ENCODE results near the gene TMBIM4.

The TMBIM4 gene

DNA sequence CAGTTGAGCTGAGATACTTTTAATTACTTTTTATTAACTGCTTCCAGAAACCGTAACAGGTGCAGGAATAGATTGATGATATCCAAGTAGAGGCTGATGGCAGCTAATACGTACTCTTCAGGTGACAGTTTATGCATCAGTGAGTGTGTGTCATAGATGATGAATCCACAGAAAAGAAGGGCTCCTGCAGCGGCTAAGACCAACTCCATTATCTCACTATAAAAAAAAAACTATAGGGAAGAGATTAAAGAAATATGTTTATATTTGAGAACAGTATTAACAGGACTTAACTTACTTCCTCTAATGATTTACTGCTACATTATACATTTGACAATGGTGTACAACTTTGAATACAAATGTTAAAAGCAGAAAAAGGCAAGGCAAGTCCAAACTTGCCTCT, 31.9 kb downstream of the TMBIM4 start:
- DNase-seq = no peak

DNA sequence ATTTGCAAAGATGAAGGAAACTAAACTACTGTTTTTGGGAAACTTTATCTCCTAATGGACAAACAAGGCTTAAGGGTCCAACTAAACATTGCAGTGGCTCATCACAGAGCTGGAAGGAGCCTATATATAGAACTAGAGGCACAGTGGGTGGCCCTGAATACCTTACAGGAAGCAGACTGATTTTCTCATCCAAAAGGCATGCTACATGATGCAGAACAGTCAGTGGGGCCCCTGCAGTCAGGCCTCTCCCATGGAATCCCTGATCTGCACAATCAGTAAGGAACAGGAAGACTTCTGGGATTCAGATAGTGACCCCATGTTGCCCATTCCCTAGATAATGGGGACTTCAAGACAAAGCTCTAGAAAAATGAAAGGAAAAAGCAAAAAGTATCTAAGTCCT, 37.4 kb downstream of the TMBIM4 start:
- DNase-seq = no peak

DNA sequence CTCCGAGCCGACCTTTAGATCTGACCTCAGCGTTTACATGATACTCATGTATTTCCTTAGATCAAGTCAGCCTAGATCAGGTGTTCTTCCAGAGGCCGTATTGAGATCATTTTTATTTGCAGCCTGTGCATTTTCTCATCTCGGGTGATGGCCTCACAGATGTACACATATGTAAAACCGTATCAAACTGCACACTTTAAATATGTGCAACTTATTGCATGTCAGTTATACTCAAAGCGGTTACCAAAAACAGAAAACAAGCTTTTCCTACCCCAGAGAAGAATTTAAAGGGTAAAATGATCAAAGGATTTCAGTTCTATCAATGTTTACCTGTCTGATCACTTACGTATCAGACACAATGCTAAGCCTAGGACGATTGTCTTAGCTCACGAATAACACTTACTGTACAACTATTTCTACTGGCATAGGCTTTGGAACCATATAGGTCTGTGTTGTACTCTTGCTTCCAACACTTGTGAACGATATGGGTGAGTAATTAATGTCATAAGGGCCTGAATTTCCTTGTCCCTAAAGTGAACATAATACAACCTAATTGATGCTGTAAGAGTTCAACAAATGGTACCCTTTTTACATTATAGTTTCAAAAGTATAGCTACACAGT, 38.6 kb downstream of the TMBIM4 start:
- no peak for DNase-seq

DNA sequence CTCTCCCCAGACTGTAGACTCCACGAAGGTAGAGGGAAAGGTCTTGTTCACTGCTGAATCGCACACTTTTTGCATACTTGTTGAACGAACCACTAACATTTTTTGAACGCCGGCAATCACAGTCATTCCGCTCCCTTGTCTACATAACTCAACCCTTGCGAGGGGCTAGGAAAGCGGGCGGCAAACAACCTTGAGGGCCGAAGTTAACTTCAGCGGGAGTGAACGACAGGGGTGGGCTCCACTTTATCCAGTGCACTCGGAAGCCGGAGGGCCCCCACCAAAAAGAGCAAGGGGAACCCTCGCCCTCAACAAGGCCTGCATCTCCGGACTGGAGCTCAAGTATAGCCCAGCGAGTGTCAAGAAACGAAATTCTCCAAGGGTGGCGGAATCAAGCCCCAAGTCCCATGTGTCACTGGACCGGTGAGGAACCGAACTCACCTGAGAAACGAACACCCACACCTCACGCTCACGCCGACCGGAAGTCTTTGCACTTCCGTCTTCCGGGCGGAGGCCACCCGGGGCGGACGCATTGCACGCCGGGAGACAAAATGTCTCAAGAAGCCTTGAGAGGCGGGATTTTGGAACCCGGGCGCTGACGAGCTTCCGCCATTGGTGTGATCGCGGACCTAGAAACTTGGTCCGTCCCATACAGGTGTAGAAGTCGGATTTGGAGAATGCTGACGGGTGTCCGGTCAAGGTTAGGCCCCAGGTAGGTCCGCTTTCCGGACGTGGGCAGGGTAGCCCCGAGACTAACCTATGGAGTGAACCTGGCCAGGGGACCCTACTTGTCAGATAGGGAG, 39.3 kb downstream of the TMBIM4 start, which contains the start of gene LLPH:
Gene LLPH (minus strand): TSS at position 484 of the 800 bp plus-strand sequence. CDS start 1,644 bp downstream, outside the sequence.
- DNase-seq = peak; percentile 88 to 90

DNA sequence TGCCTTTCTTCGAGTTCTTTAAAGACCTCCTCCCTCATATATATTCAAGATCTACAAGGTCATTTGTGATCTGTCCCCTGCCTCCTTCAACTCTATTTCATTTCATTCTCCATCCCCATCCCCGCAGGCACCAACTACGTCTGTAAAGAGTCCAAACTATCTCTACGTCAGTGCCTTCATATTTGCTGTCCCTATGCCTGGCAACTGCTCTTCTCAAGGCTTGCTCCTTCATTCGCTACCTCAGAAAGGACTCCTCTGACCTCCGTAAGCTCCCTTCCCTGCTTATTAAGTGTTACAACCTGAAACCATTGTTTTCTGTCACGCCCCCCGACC, 39.9 kb downstream of the TMBIM4 start:
- DNase-seq = no peak

DNA sequence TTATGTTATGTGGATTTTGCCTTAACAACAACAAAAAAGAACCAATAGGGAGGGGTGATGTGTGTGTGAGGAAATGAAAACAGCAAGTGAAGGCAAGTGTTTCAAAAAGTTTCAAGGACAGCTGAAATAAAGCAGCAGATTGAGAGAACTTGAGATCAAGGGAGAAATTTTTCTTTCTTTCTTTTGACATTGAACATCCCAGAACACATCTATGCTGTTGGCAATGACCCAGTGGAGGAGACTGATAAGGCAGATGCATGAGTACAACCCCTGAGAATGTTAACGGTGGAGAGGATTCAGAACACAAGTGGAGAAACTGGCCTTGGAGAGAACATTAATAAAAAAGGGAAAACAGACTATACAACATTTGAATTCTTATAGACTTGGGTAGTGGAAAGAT, 42.1 kb downstream of the TMBIM4 start:
- no peak for DNase-seq

DNA sequence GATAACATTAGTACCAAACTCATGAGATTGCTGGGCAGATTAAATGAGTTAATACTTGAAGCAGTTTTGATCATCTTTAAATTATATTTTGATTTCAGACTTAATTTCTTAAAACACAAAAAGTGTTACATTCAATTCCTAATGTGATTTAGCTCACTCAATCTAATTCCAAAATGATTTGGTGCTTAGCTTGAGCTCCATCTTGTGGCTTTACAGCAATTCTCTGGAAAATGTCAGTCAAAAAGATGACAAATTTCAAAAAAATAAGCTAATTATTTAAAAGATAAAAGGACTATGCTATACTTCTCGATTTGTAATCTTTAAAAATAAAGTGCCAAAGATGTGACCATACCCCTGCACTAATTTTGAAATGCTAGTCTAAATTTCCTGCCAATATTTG, 49.3 kb downstream of the TMBIM4 start:
- no peak for DNase-seq

DNA sequence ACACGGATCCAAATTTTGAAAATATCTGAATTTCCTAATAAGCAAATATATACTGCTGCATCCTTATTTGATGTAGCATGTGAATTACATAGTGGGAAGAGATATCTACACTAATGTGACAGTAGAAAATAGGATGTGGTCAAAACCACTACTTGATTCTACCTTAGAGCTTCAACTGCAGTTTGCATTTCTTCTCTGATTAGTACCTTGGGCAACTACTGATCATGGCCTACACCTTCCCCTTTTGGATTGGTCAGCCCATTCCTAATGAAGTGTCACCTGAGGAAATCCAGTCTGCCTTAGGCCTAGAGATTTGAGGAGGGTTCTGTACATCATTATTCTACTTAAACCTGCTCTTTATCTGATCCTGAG, 49.9 kb downstream of the TMBIM4 start:
- DNase-seq = no peak

DNA sequence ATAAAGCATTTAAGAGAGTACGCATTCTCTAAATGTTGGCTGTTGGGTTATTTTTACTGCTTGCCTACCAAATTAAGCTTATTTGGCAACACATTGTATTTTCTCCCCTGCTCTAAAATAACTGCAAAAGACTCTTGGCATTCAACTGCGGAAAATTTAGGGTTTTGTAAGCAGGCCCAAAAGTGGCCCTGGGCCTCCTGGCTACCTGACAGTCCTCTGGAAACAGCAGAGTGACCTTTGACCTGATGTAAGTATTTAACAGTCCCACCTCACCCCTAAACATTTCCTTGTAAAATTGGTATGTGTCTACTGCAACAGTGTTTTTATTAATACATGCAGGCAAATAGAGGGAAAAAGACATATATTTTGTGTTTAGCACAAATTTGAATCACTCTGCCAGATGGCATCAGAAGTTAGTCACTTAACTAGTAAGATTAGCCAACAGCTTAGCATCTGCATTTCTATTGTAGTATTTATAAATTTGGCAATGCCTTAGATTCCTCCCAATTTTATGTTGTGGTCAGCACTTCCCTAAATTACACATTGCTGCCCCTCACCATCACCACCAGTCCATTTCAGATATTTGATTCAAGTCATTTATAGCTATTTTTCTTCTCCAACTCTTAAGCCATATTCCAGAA, 50.4 kb downstream of the TMBIM4 start:
- DNase-seq = no peak

DNA sequence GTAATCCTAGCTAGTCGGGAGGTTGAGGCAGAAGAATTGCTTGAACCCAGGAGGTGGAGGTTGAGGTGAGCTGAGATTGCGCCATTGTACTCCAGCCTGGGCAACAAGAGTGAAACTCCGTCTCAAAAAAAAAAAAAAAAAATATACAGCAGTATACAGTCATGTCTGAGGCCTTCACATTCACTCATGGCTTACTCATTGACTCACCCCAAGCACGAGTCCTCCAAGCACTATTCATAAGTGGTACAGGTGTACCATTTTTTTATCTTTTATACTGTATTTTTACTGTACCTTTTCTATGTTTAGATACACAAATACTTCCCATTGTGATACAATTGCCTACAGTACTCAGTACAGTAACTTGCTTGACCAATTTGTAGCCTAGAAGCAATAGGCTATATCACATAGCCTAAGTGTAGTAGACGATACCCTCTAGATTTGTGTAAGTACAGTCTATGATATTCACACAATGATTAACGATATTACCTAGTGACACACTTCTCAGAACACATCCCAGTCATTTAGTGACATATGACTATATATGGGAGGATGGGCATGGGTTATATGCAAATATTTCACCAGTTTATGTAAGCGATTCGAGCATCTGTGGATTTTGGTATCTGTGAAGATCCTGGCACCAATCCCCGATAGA, 51.4 kb downstream of the TMBIM4 start:
- no peak for DNase-seq

DNA sequence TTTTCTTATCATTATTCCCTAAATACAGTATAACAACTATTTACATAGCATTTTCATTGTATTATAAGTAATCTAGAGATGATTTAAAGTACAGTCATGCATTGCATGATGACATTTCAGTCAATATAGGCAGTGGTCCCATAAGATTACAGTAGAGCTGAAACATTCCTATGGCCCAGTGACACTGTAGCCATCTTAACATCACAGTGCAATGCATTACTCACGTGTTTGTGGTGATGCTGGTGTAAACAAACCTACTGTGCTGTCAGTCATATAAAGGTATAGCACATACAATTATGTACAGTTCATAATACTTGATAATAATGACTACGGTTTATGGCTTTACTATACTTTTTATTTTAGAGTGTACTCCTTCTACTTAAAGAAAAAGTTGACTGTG, 52.6 kb downstream of the TMBIM4 start:
- DNase-seq = no peak

DNA sequence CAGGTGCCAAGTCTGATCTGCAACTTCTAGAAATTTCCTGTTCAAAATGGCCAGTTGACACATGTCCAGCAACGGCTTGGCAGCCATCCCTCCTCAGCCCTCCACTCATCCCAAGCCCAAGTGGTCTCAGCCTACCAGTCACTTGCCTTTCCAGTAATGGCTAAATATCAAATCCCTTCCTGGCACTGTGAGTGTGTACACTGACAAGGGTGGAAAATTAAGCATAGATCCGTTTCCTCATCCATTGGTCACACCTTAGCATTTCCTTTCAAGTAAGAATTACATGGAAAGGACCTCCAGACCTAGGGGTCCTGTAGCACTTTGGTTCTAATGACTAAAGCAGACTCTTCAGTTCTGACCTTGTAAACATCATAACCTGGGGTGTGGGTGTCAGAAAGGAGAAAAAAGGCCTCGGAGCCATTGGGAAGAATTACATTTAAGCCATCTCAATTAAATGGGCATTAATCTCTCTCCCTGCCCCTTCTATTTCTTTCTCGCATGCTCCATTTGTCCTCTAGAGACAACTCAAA, 54.7 kb downstream of the TMBIM4 start:
- DNase-seq = no peak

DNA sequence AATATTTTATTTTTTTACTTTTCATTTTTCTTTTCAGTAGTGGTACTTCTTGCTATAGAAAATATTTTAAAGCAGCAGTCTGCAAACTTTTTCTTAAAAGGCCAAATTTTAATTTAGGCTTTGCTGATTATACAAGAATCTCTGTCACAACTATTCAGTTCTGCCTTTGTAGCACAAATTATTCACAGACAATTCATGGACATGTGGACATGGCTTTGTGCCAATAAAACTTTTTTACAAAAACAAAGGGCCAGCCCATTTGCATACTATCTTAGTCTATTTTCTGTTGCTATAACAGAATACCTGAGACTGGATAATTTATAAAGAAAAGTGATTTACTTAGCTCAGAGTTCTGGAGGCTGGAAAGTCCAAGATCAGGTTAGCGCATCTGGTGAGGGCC, 56.3 kb downstream of the TMBIM4 start:
- no peak for DNase-seq

DNA sequence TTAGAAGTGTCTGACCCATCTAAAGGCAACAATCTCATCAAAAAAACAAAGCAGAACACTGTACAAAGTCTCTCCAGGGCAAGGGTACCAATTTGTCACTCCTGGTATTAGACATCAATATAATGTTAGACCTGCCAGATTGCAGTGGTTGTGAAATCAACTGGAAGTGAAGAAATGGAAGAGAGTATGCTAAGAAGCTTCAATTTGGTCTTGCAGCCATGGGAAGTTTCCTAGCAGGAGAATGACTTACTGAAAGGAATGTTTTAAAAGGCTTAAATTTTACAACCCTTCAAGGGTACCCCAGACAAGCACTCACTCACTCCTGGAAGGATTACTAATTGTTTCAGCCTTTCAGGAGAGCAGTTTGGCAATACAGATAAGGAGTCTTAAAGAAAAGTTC, 58.2 kb downstream of the TMBIM4 start:
- no peak for DNase-seq

DNA sequence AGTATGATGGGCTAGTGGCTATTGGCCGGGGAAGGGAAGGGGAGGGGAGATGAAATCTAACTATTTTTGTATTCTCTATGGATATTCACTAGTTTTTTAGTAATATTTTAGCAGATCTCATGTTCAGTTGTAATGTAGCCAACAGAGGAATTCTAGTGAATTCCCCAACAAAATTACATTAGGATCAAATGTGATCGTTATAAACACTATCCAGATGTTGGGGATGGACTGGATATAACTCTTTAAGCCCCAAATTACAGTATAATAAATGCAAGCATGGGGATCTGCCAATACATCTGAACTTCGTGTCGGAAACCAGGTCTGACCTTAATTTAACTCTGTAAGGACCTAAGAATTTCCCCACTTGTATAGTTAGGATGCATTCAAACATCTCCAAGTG, 60.7 kb downstream of the TMBIM4 start:
- no peak for DNase-seq

DNA sequence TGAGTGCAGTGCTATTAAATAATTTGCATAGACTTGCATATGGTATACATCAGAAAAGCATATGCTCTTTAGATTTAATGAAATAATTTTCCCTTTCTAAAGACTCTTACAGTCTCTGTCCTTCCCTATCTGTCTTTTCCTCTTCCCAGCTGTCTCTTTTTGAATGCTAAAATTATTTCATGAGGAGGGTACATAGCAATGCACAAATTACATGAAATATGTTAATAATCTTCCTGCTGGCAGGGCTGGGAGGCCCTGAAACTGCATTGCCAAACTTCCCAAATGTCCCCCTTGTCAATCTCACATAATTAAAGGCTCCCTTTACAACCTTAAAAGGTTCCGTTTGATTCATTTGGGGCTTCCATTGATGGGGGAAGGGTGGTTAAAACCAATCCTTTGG, 61.4 kb downstream of the TMBIM4 start:
- no peak for DNase-seq

DNA sequence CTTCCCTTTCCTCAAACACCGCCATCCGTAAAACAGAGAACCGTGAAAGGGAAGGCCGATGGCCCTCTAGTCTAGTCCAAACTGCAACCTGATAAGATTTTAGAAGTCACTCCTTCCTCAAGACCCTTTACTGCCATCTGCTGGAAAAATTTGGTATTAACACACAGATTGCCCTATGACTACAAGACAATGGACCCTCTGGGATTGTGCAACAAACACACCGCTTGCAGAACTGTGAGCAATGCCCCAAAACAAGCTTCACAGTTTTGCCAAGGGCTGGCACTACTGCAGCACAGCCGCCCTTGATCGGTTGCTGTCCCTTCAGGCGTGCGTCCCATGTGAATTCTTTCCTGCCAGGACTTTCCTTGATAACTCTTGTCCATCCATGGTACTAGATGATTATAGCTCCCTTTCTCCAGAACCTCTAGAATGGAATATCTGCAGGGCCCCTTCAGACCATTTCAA, 62.3 kb downstream of the TMBIM4 start:
- peak; percentile 52 to 79 for DNase-seq

DNA sequence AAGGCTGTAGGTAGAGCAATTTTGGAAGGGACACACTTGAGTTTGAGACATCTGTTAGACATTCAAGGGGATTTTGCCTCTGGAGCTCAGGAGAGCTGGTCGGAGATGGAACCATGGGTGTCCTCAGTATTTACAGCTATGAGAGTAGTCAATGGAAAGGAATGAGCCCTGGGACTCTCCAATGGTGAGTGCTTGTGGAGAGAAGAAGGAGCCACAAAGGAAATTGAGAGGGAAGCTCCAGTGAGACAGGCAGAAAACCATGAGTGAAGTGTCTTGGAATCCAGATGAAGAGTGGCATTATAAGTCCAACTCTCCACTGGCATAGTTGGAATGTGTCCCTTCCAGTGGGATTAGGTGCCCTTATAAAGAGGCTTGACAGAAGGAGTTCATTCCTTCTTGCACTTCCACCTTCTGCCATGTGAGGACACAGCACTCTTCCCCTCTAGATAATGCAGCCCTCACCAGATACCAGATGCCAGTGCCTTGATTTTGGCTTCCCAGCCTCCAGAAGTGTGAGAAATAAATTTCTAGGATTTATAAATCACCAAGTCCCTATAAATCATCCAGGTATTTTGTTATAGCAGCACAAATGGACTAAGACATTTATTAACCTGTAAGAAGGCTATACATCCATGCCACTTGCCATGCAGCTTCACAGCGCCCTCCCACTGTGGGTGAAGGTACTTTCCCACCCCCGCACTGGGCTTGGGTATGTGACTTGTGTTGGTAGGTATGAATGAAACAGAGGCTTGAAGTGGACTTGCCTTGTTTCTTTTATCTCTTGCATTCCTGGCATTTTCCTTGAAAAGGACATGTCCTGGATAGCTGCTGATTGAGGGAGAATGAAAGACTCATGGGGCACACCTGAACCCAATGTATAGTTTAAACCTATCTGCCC, 66.5 kb downstream of the TMBIM4 start:
- DNase-seq = no peak

DNA sequence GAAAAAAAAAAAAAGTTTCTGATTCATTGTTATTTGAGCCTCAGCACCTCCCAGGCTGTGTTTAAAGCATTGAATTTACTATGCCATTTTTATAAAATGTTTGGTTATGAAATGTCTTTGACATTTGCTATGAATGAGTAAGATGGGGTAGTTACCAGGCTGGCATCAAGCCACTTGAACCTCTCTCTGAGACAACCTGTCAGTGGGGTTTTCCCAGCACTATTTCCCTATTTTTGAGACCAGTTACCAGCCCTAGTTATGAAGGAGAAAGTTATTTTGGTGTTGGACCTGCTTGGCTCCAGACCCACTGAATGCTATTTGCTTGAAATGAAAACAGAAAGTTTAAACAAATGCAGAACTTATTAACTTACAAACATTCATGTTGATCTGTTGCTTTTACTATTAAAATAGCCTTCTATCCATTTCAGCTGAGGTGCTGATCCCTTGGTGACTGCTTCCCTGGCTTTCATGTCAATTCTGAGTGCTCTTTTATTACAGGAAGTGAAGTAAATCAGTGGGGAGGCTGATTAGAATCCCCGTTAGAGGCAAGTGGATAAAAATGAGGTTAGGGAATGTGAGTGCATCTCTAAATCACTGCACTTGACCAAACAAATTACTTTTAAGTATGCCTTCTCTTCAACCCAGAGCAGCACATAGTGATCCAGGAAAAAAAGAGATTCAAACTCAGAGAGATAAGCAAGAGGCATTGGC, 77.1 kb downstream of the TMBIM4 start:
- peak in 1 of 2 donors; percentile 19 for DNase-seq

DNA sequence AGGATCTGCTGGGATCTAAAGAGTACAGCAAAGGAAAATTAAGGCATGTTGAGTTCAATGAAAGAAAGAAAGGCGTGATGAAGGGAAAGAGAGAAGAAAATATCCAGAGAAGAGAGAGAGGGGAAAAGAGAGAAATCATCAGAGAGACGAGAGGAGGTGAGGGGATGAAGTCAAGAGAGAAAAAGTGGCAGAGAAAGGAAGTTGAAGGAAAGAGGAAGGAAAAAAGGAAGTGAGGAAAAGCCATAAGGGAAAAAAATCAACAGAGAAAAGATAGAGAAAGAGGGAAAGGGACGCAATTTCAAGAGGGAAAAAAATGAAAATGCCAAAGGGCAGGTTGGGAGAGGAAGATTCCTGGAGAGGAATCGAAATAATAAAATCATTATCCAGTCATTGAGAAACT, 79.6 kb downstream of the TMBIM4 start:
- DNase-seq = no peak

DNA sequence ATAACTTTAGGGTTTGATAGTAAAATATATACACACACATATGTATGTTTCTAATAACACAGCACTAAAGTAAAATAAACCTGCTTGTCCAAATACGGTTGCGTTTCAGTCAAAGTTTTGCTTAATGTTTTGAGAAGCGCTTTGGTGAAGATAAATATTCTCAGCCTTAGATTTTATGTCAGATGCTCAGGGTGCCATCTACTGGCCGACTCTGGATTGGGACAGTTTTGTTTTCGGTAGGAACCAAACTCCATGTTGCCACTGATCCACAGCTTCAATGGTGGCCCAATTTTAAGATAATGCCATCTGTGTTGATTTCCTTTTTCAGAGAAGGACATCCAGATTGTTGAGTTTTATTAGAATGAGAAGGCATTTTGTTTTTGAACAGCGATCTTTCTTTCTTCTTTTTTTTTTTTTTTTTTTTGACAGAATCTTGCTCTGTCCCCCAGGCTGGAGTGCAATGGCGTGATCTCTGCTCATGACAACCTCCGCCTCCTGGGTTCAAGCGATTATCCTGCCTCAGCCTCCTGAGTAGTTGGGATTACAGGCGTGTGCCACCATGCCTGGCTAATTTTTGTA, 82.3 kb downstream of the TMBIM4 start:
- DNase-seq = peak; percentile 43 to 46
